IMR-90 (cell line): ENCODE data around the gene IGF1. TPM values are rescaled to one million over a fixed set of nuclear protein-coding genes. Genes with fewer than 3 reads are reported as not detected.

ENCODE experiments used
- ATAC-seq: fragments of 200-7000 bp; cut with Tn5 transposase; 2 replicates; pipeline ENCODE4 v1.9.1; 2020; ENCODE audit warnings: low read depth, mild to moderate bottlenecking, moderate library complexity
- BruUV-seq: library from RNA; stranded (reverse); fragments of 400-500 nt; replicated peaks from 2 replicates; lab custom pipeline; 2021; lab: Mats Ljungman, UMichigan
- CTCF ChIA-PET: fragments of 300-600 bp; formaldehyde crosslinking; extraction: SDS; loops from one replicate; lab custom pipeline; 2021; ENCODE audit warnings: antibody characterized with exemption; lab: Yijun Ruan, JAX
- POLR2A ChIA-PET: fragments of 300-600 bp; sonication (Branson Sonifier 250); formaldehyde crosslinking; loops from one replicate; lab custom pipeline; 2022; ENCODE audit warnings: antibody characterized with exemption; ENCODE audit not compliant: unreplicated experiment; lab: Charles Lee
- DNase-seq: peaks from one replicate; pipeline ENCODE4 v3.0.0; 2013
- H2AFZ ChIP-seq: replicated peaks from 2 replicates; pipeline ENCODE3; 2013; ENCODE audit warnings: low read length, mild to moderate bottlenecking; ENCODE audit not compliant: poor library complexity
- H2AK5ac ChIP-seq: 2 replicates; pipeline ENCODE4 v1.6.1; 2013; ENCODE audit warnings: low read depth, low read length, inconsistent platforms
- H2AK9ac ChIP-seq: replicated peaks from 2 replicates; pipeline ENCODE3; 2013; ENCODE audit warnings: mild to moderate bottlenecking, low read depth, low read length, moderate library complexity; ENCODE audit not compliant: poor library complexity
- H2BK120ac ChIP-seq: 2 replicates; pipeline ENCODE4 v1.6.1; 2013; ENCODE audit warnings: low read depth, low read length, inconsistent platforms
- H2BK15ac ChIP-seq: 3 replicates; pipeline ENCODE4 v1.6.1; 2013; ENCODE audit warnings: low read depth, low read length, inconsistent platforms
- H2BK20ac ChIP-seq: 2 replicates; pipeline ENCODE4 v1.6.1; 2013; ENCODE audit warnings: low read depth, mild to moderate bottlenecking, inconsistent platforms, low read length, moderate library complexity
- H2BK5ac ChIP-seq: 2 replicates; pipeline ENCODE4 v1.6.1; 2013; ENCODE audit warnings: mild to moderate bottlenecking, low read depth, low read length, inconsistent platforms; ENCODE audit not compliant: poor library complexity, severe bottlenecking
- H3K14ac ChIP-seq: replicated peaks from 2 replicates; pipeline ENCODE4 v1.6.1; 2013; ENCODE audit warnings: low read depth, low read length, inconsistent platforms
- H3K18ac ChIP-seq: 2 replicates; pipeline ENCODE4 v1.6.1; 2013; ENCODE audit warnings: low read depth, low read length, control low read depth
- H3K23ac ChIP-seq: 2 replicates; pipeline ENCODE4 v1.6.1; 2013; ENCODE audit warnings: low read depth, low read length, inconsistent platforms
- H3K27ac ChIP-seq: 2 replicates; pipeline ENCODE4 v1.5.1; 2013; ENCODE audit warnings: mild to moderate bottlenecking, control low read depth, low read length; ENCODE audit not compliant: insufficient read depth
- H3K27me3 ChIP-seq: 2 replicates; pipeline ENCODE4 v1.6.1; 2013; ENCODE audit warnings: low read length; ENCODE audit not compliant: control insufficient read depth, insufficient read depth
- H3K36me3 ChIP-seq: 2 replicates; pipeline ENCODE4 v1.6.1; 2013; ENCODE audit warnings: low read length, mixed read lengths; ENCODE audit not compliant: control insufficient read depth, insufficient read depth
- H3K4ac ChIP-seq: 2 replicates; pipeline ENCODE4 v1.6.1; 2013; ENCODE audit warnings: low read depth, low read length, inconsistent platforms
- H3K4me1 ChIP-seq: 2 replicates; pipeline ENCODE4 v1.6.1; 2013; ENCODE audit warnings: low read length, mixed read lengths; ENCODE audit not compliant: control insufficient read depth, insufficient read depth
- H3K4me2 ChIP-seq: 2 replicates; pipeline ENCODE4 v1.6.1; 2013; ENCODE audit warnings: low read depth, mild to moderate bottlenecking, control low read depth, low read length, moderate library complexity
- H3K4me3 ChIP-seq: 2 replicates; pipeline ENCODE4 v1.5.1; 2013; ENCODE audit warnings: low read depth, mild to moderate bottlenecking, control low read depth, low read length, moderate library complexity; ENCODE audit not compliant: insufficient read depth
- H3K56ac ChIP-seq: 2 replicates; pipeline ENCODE4 v1.6.1; 2013; ENCODE audit warnings: low read length, inconsistent platforms; ENCODE audit not compliant: insufficient read depth; ENCODE audit errors: extremely low read depth
- H3K79me1 ChIP-seq, 2 experiments: 2 replicates each; pipeline ENCODE4 v1.6.1; 2013; ENCODE audit warnings: low read length in 2 of 2, inconsistent platforms in 1 of 2, low read depth in 1 of 2
- H3K9ac ChIP-seq: 2 replicates; pipeline ENCODE4 v1.6.1; 2013; ENCODE audit warnings: low read depth, low read length, control low read depth
- H3K9me1 ChIP-seq: 2 replicates; pipeline ENCODE4 v1.6.1; 2013; ENCODE audit warnings: low read length, inconsistent platforms; ENCODE audit not compliant: insufficient read depth
- H3K9me3 ChIP-seq: 2 replicates; pipeline ENCODE4 v1.6.1; 2013; ENCODE audit warnings: low read length; ENCODE audit not compliant: control insufficient read depth, insufficient read depth
- H4K20me1 ChIP-seq: 2 replicates; pipeline ENCODE4 v1.6.1; 2013; ENCODE audit warnings: low read length, inconsistent platforms; ENCODE audit not compliant: insufficient read depth
- H4K5ac ChIP-seq: 2 replicates; pipeline ENCODE4 v1.6.1; 2013; ENCODE audit warnings: mild to moderate bottlenecking, low read depth, low read length, control low read depth
- H4K8ac ChIP-seq, 2 experiments: 2 replicates each; pipeline ENCODE4 v1.6.1; 2013; ENCODE audit warnings: low read depth in 2 of 2, low read length in 2 of 2, control low read depth in 1 of 2, inconsistent platforms in 1 of 2
- H4K91ac ChIP-seq: 2 replicates; pipeline ENCODE4 v1.6.1; 2013; ENCODE audit warnings: low read depth, low read length, inconsistent platforms; ENCODE audit not compliant: insufficient read depth
- BHLHE40 ChIP-seq: fragments of 150-350 bp; IDR thresholded peaks from 2 replicates; pipeline ENCODE4 v1.6.1; 2016; ENCODE audit warnings: mild to moderate bottlenecking, low read depth, low read length
- CEBPB ChIP-seq: IDR thresholded peaks from 2 replicates; pipeline ENCODE4 v1.6.1; 2012; ENCODE audit warnings: low read depth, low read length, improper control_type of control experiment
- CHD1 ChIP-seq: IDR thresholded peaks from 2 replicates; pipeline ENCODE4 v1.6.1; 2012; ENCODE audit warnings: low read depth, low read length, improper control_type of control experiment
- ELK1 ChIP-seq: fragments of 150-350 bp; IDR thresholded peaks from 2 replicates; pipeline ENCODE4 v1.6.1; 2016; ENCODE audit warnings: low read depth, mild to moderate bottlenecking, low read length, moderate library complexity, borderline replicate concordance
- FOS ChIP-seq: fragments of 150-350 bp; IDR thresholded peaks from 2 replicates; pipeline ENCODE4 v1.6.1; 2016; ENCODE audit warnings: low read depth, low read length
- MAFK ChIP-seq: IDR thresholded peaks from 2 replicates; pipeline ENCODE4 v1.6.1; 2012; ENCODE audit warnings: low read depth, low read length, improper control_type of control experiment
- MAZ ChIP-seq: IDR thresholded peaks from 2 replicates; pipeline ENCODE4 v1.6.1; 2012; ENCODE audit warnings: low read depth, mild to moderate bottlenecking, low read length, improper control_type of control experiment, moderate library complexity, borderline replicate concordance
- MXI1 ChIP-seq: IDR thresholded peaks from 2 replicates; pipeline ENCODE4 v1.6.1; 2012; ENCODE audit warnings: low read depth, mild to moderate bottlenecking, low read length, moderate library complexity, borderline replicate concordance
- NFE2L2 ChIP-seq: fragments of 150-350 bp; IDR thresholded peaks from 2 replicates; pipeline ENCODE4 v1.6.1; 2016; ENCODE audit warnings: low read depth, mild to moderate bottlenecking, low read length
- POLR2A ChIP-seq: IDR thresholded peaks from 2 replicates; pipeline ENCODE4 v1.6.1; 2012; ENCODE audit warnings: mild to moderate bottlenecking, low read depth, low read length
- RAD21 ChIP-seq: IDR thresholded peaks from 2 replicates; pipeline ENCODE4 v1.6.1; 2012; ENCODE audit warnings: low read length, improper control_type of control experiment
- RCOR1 ChIP-seq: IDR thresholded peaks from 2 replicates; pipeline ENCODE4 v1.6.1; 2012; ENCODE audit warnings: mild to moderate bottlenecking, low read length, improper control_type of control experiment; ENCODE audit not compliant: insufficient replicate concordance
- RFX5 ChIP-seq: IDR thresholded peaks from 2 replicates; pipeline ENCODE4 v1.8.0; 2012; ENCODE audit warnings: low read depth, mild to moderate bottlenecking, low read length, moderate library complexity
- SMC3 ChIP-seq: fragments of 150-350 bp; IDR thresholded peaks from 2 replicates; pipeline ENCODE4 v1.6.1; 2016; ENCODE audit warnings: low read depth, mild to moderate bottlenecking, antibody characterized with exemption, low read length, moderate library complexity
- WGBS, 2 experiments: methylation state at CpG; one replicate each; pipeline versions ENCODE4 v1.1.5 to v1.1.7; 2013; ENCODE audit warnings: missing lambda C conversion rate in 2 of 2; ENCODE audit not compliant: insufficient read length in 1 of 2; ENCODE audit errors: extremely low coverage in 2 of 2; 5-methylcytosine and 5-hydroxymethylcytosine counted together
- dilution Hi-C: fragments of 300-500 bp; cut with HindIII; formaldehyde crosslinking; loops from one replicate; pipeline ENCODE4 v1.14.3; 2018; ENCODE audit warnings: low sequenced_read_pairs; ENCODE audit not compliant: unreplicated experiment
- in situ Hi-C: fragments of 300-500 bp; cut with MboI; formaldehyde crosslinking; loops from 3 replicates; pipeline ENCODE4 v1.14.3; 2019; ENCODE audit warnings: low sequenced_read_pairs, inconsistent platforms, mixed read lengths
- intact Hi-C: fragments of 100-400 bp; cut with micrococcal nuclease; formaldehyde crosslinking; loops from 2 replicates; pipeline ENCODE4 v1.10.0; 2022
- polyA plus RNA-seq, 3 experiments: library from polyadenylated mRNA; depleted of rRNA; stranded (reverse); fragments of >200 nt; gene quantifications; 2 replicates each; pipeline ENCODE4 v1.2.3, GENCODE V29; 2012; ENCODE audit warnings: low replicate concordance in 1 of 3
- total RNA-seq: library from RNA; depleted of rRNA; stranded (reverse); fragments of >200 nt; gene quantifications from 2 replicates; pipeline ENCODE4 v1.2.3, GENCODE V29; 2012
- TF ChIP-seq, protein P1 (sequence below): conservative IDR thresholded peaks from 2 replicates; pipeline ENCODE4 v1.5.1; 2012; ENCODE audit warnings: mild to moderate bottlenecking, low read depth, low read length, improper control_type of control experiment
- TF ChIP-seq, protein P2 (sequence below): fragments of 150-350 bp; IDR thresholded peaks from 2 replicates; pipeline ENCODE4 v1.6.1; 2017; ENCODE audit warnings: mild to moderate bottlenecking, antibody characterized with exemption, low read length, low read depth

Gene IGF1
- total and polyA plus RNA-seq, 2 of the 4 experiments (the other 2 are of a cell fraction) = under 0.01 to 0.12 TPM

DNA sequence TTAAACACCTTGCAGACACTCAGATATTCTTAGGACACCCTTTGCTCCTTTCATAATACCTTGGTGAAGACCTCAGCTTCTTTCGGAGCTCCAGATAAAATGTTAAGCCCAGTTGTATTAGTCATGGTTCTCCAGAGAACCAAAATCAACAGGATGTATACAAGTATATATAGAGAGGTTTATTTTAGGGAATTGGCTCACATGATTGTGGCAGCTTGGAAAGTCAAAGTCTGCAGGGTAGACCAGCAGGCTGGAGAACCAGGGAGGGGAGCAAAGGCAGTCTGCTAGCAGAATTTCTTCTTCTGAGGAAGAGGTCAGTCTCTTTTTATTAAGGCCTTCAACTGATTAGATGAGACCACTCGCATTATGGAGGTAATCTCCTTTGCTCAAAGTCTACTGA lies 6.9 kb upstream of the IGF1 start:
- Histone ChIP-seq H3K4ac (no peak overlapping the region), H3K36me3 (no peaks in the 10 kb centered on the region), H3K23ac (no peak overlapping the region), H2AK5ac (no peak overlapping the region), H3K18ac (no peak overlapping the region), H3K9me3 (no peaks in the 10 kb centered on the region), H4K20me1 (no peaks in the 10 kb centered on the region), H3K9me1 (no peaks in the 10 kb centered on the region), H2BK15ac (no peak overlapping the region), H3K56ac (no peak overlapping the region), H3K4me2 (no peak overlapping the region), H2AFZ (no peak overlapping the region), H3K27ac (no peak overlapping the region), H2BK5ac (no peak overlapping the region), H2BK20ac (no peak overlapping the region), H3K9ac (no peak overlapping the region), H3K4me1 (no peaks in the 10 kb centered on the region), H4K91ac (no peak overlapping the region), H3K27me3 (no peaks in the 10 kb centered on the region), H4K5ac (no peak overlapping the region), H3K4me3 (no peak overlapping the region), H2AK9ac (no peak overlapping the region), H3K14ac (no peak overlapping the region), H2BK120ac (no peak overlapping the region), H4K8ac (no peak overlapping the region), H3K79me1 (no peaks in the 10 kb centered on the region)
- ATAC-seq = 0 out of 2 replicates have a peak, but pooled peaks have one; percentile 24
- no TSS peak for BruUV-seq
- in situ Hi-C loops = loop anchor here (25.0 kb wide), 2 partner anchors 175 to 550 kb away; no protein-coding TSS in a partner anchor
- no CpG with 5 or more reads among the region's 2 CpGs for WGBS, 2 experiments
- ChIA-PET POLR2A (no interaction called here), CTCF (no interaction called here)
- dilution Hi-C loops = no loop called here
- intact Hi-C loops = no loop called here
- DNase-seq = no peak
- no peak for TF ChIP-seq POLR2A
- TF ChIP-seq CEBPB = no peak
- TF ChIP-seq, protein P1, sequence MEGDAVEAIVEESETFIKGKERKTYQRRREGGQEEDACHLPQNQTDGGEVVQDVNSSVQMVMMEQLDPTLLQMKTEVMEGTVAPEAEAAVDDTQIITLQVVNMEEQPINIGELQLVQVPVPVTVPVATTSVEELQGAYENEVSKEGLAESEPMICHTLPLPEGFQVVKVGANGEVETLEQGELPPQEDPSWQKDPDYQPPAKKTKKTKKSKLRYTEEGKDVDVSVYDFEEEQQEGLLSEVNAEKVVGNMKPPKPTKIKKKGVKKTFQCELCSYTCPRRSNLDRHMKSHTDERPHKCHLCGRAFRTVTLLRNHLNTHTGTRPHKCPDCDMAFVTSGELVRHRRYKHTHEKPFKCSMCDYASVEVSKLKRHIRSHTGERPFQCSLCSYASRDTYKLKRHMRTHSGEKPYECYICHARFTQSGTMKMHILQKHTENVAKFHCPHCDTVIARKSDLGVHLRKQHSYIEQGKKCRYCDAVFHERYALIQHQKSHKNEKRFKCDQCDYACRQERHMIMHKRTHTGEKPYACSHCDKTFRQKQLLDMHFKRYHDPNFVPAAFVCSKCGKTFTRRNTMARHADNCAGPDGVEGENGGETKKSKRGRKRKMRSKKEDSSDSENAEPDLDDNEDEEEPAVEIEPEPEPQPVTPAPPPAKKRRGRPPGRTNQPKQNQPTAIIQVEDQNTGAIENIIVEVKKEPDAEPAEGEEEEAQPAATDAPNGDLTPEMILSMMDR = no peak
- TF ChIP-seq, protein P2, sequence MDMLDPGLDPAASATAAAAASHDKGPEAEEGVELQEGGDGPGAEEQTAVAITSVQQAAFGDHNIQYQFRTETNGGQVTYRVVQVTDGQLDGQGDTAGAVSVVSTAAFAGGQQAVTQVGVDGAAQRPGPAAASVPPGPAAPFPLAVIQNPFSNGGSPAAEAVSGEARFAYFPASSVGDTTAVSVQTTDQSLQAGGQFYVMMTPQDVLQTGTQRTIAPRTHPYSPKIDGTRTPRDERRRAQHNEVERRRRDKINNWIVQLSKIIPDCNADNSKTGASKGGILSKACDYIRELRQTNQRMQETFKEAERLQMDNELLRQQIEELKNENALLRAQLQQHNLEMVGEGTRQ = no peak
- TF ChIP-seq MAZ = no peak
- no peak for TF ChIP-seq RAD21
- TF ChIP-seq MAFK = no peak
- no peak for TF ChIP-seq ELK1
- TF ChIP-seq RFX5 = no peak
- no peak for TF ChIP-seq NFE2L2
- no peak for TF ChIP-seq BHLHE40
- TF ChIP-seq MXI1 = no peak
- no peak for TF ChIP-seq FOS
- no peak for TF ChIP-seq CHD1
- no peak for TF ChIP-seq SMC3
- TF ChIP-seq RCOR1 = no peak
